Activated CD8-positive, alpha-beta memory T cell treated with anti-CD3 and anti-CD28 coated beads for 1 hour (primary cell): ENCODE measurements around the gene RASGRF2.
"Not testable (repeated sequence)": the region's sequence is repeated elsewhere in the genome, so short reads cannot be mapped to it uniquely, and the experiment has no call there.

Experiments
- DNase-seq, 2 donors: peaks; one replicate each; pipeline ENCODE4 v3.0.0-alpha.2; 2020; ENCODE audit warnings: low read depth in 1 of 2; ENCODE audit errors: extremely low read depth in 1 of 2

RASGRF2 gene

DNA sequence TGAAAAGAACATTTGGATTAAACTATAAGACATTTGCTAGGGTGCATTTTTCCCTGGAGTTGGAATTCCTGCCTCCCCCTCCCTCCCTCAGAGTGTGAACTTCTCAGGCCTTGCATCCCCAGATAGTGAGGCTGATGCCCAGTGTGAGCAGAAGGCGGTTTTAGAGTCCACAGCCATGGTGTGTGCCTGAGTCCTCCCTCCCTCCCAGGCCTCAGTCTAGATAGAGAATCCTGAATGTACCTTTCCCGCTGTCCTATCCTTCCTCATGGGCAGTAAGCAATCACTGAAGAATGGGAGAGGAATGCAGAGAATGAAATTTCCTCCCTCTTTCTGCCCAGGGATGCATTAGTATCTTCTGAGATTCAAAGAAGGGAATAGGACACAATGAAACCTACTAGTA lies 108.5 kb downstream of the RASGRF2 start:
- DNase-seq = no peak

DNA sequence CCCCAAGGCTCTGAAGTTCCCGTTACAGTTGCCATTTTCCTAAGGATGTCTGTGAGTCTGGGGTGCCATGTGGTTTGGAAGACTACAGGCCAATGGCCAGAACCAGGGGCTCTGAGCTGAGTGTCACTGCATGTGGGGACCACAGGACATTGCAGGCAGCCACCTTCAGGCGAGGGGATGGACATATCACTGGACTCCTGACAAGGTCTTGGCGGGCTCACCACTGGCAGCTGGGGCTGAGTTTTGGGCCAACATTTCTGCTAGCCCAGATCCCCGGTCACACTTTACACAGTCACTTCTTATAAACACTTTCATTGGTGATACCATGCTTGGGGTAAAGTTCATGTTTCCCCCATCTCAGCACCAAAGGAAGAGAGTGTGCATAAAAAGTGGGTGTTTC lies 109.8 kb downstream of the RASGRF2 start:
- no peak for DNase-seq

DNA sequence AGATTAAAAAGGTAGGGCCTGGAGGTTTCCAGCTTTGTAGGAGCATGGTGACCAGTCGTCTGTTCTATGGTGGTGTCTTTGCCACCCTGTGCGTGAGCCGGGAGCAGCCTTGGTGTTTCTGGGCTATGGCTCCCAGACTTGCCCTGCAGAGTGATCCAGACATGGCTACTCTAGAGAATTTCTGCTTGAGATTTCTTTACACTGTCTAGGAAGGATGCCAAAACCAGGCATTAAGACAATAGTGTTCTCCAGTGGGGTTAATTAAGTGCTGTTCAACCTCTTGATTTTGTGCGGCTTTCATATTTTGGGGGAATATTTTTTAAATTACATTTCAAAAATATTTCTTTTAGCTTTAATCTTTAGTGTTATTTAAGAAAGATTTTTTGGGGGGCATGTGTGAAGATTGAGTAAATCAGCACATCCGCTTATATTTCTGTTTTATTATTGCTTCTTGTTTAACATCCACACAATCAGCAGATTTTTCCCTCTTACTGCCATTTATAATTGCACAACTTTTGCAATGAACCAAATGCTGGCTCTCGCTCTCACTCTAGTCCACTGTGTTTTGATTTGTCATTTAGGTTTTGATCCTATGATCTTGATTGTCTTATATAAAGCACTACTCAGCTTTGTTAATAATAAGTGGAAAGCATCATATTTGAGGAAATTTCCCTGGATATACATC lies 110.5 kb downstream of the RASGRF2 start:
- no peak for DNase-seq

DNA sequence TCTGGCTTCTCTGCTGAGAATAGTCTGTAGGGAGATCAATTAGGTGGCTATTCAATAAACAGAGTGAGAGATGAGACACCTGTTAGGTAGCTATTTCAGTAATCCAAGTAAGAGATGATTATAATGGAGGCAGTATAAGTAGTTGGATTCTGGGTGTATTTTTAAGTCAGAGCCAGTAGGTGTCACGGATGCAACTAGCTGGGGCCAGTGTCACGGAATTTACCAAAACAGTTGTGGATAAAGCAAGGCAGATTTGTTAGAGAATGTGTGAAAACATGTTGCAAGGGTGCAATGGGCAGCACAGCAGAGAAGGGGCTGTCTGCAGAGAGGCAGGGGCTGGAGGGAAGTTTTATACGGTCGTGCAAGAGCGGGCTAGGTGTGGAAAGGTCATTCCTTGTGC lies 114.9 kb downstream of the RASGRF2 start:
- no peak for DNase-seq

DNA sequence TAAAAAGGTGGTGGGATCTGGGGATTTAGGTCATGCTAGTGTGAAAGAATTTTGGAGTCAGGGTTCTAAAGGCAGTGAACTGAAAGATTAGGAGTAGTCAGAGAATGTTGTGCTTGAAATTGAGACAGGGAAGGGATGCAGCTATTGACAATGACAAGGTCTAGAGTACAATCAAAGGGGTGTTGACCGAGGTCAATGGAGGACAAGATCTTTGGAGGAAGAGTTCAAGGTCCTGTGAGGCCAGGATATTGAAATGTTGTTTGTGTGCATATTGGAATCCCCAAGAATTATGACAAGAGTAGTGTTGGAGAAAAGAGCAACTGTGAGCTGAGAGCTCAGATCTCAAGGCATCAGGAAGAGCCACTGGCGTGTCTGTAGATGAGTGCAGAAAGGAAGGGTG lies 116.9 kb downstream of the RASGRF2 start:
- DNase-seq = no peak

DNA sequence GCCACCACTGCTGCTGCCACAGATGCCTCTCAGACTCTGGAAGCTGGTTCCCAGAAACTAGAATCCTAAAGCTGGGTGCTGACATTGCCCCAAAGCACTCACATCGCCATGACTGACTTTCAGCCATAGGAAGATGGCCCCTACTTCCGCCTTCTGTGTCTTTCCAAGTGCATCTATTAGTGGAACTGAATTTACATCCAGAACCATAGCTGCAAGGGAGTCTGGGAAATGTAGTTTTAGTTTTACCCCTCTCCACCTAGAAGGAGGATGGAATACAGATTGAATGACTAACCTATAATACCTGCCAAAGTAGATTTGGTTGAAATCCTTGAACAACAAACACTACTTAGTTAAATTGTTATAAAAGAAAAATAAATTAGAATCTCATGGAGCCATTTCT lies 118.8 kb downstream of the RASGRF2 start:
- no peak for DNase-seq

DNA sequence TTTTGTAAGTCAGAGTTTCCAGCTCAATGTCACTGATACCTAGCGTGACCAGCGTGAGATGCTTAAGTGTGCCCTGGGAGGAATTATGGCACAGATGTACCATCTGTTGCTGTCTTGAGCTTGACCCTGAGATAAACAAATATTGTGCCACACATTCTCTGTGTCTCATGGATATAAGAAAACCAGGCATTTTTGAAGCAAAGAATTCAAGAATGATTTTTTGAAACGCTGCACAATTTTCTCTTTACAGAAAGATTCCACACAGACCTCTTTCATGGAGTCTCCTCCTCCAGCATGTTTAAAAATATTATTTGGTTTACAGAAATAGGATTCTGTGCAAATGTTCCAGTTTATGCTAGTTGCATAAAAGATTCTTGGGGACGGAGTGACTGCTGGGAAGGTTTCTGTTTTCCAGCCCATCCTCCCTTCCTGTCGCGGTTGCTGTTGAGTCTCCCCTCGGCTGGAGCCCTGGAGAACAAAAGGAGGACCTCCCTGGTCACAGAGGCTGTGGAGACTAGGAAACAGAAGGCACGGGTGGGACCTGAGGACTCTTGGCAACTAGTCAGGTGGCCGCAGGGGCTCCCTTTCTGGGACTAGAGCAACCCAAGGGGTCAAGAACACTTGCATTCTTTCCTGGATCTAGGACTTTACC lies 120.8 kb downstream of the RASGRF2 start:
- DNase-seq = no peak

DNA sequence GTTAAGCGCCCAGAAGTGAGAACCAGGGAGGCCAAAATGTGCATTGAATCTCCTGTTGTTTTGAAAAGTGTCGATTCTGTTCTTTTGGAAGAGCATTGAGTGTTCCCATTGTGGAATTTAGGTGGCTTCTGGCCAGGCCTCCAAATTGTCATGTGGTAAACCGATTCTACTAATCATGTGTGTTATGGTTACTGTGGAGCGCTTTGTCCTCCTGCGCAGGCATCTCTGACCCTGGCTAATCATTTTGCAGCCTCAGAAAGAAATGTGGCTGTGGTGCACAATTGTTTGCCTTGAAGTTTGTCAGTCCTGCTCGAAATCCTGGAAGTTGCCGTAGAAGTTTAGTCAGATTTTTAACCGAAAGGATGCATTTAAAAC lies 121.3 kb downstream of the RASGRF2 start:
- DNase-seq = no peak

DNA sequence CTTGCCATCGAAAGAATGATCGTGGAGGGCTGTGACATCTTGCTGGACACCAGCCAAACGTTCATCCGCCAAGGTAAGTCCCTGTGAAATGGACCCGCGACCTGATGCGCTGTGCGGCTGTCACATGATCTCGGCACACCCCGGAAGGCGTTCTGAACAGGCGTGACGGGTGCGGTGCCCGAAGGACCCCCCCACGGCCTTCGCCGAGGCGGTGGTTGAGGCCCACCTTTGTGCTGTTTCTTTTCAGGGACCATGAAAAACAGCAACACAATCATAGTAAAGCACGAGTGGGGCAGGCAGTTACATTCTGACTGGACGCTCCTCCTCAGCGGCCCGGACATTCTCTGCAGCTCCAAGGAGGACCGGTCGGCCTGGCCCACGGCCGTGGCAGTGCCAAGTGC lies 126.7 kb downstream of the RASGRF2 start:
- DNase-seq = no peak

DNA sequence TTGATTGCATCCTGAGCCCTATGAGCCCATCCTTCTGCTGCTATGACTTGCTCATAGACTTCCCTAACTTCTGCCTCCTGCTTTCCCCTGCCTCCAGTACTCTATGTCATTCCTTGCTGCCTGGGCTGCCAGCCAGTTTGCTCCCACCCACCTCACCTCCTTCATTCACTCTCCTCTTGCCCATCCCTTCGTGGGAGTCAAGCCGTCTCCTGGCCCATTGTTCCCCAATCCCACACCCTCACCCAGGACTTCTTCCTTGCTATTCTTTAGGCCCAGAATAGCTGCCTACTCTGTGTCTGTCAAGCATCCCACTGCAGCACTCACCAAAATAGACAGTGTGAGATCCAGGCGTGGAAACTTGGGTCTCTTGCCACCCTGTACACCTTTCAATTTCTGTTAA lies 131.0 kb downstream of the RASGRF2 start:
- no peak for DNase-seq

DNA sequence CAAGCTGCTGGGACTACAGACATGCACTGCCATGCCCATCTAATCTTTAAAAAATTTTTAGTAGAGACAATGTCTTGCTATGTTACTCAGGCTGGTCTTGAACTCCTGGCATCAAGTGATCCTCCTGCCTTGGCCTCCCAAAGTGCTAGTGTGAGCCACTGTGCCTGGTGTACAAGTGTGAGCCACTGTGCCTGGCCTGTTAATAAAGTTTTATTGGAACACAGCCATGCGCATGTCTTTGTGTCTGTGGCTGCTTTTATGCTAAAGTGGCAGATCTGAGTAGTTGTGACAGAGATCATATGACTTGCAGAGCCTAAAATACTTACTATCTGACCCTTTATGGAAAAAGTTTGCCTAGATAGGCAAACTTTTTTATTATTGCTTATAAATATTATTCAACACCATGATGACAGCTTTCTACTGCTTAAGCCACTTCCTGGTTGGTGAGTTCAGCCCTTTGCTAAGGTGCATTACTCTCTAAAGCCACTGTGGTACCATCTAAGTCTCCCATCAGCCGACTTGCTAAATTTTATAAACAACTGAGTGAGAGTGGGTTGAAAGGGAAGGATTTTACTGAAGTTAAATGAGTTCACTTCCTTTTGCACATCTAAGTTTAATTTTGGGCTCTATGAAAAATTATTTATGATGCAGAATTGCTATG lies 133.5 kb downstream of the RASGRF2 start:
- DNase-seq = no peak

DNA sequence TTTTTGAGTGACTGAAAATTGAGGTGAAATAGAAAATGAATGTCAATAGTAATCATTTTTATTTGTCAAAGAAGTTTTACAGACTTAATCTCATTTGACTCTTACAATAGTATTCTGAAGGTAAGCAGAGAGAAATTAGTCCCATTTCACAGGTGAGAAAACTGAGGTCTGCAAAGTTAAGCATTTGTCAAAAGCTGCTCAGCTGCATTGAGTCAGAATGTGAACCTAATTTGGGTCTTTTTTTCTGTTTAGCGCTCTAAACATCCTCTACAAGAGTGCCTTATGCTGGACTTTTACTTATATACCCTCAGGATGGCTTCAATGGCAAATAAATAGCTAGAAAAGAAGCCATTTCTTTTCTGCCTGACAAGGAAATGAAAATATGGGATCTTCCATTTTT lies 135.7 kb downstream of the RASGRF2 start:
- no peak for DNase-seq

DNA sequence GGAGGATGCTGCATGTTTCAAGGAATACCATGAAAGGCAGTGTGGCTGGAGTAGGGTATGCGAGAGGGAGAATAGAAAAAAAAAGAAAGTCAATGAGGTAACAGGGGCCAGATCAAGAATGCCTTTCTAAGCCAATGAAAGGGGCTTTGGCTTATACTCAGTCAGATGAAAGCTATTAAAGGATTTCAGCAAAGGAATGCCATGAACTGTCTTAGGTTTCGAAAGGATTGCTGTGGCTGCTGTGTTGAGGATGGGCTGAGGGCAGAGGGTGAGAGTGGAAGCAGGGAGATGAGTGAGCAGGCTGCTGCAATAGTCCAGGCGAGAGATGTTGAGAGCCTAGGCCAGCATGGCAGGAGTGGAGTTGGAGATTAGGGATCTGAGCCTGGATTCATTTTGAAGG lies 137.6 kb downstream of the RASGRF2 start:
- no peak for DNase-seq

DNA sequence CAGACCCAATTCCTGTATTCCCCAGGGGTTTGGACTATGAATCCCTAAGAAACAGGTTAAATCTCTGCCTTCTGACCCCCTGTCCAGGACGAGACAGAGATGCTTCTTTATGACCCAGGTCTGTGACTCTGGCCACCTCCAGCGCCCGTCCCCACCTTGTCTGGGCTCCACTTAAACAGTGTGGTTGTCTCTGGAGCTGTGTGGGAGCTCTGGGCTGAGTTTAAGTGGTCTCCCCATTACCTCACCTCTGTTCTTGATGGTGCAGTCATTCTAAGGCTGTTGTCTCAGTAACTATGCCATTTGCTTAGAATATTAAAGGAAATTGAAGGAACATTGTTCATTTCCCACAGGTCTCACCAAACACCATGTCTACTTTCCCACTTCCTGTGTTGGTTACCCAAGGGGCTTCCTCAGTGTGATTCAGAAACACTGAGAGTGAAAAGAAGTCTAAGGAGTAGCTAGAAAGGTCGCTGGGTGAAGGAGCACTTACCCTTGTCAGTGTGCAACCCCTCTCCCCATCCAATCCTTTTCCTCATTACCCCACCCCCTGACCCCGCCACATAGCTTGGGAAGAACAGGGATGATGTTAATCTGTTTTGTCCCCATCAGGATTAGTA lies 145.2 kb downstream of the RASGRF2 start:
- no peak for DNase-seq

DNA sequence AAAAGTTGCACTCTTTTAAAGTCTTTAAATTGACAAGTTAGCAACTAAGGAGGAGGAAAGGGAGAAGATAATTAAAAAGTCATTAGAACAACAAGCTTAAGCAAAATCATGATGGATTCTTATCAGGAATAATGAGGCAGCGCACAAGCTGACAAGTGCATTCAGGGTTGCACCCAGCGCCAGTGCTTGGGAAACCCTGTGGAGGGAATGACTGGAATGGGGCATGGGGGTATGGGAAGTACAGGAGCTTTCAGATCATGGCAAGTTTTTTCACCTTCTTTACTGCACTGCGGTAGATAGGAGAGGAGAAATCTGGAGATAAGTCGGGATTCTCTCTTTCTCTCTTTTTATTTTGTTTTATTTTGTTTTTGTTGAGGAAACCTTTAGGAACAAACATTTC lies 155.1 kb downstream of the RASGRF2 start:
- no peak for DNase-seq

DNA sequence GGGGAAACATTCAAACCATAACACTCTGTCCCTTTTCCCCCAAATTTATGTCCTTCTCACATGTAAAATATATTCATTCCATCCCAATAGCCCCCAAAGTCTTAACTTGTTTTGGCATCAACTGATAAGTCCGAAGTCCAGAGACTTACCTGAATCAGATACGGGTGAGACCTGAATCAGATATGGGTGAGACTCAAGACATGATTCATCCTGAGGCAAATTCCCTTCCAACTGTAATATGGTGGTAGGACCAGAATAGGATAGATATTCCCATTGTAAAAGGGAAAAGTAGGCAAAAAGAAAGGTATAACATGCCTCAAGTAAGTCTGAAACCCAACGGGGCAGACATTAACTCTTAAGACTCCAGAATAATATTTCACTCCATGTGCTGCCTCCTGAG lies 157.4 kb downstream of the RASGRF2 start:
- no peak for DNase-seq

DNA sequence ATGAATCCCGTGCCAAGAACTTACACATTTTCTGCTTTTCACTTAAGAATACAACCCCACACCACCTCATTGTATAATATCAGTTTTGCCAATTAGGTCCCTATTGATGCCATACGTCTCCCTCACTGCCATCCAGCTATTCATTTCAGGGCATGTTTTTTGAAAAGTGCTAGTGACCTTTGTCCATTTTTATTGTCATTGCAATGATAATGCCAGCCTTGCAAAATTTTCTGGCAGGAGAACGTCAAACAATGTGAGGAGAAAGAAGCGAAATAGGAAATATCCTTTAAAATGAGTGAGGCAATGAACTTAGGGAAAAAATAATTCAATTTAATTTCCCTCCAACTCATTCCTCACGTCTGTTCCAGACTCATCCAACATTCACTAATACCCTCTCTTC lies 161.1 kb downstream of the RASGRF2 start:
- DNase-seq = no peak

DNA sequence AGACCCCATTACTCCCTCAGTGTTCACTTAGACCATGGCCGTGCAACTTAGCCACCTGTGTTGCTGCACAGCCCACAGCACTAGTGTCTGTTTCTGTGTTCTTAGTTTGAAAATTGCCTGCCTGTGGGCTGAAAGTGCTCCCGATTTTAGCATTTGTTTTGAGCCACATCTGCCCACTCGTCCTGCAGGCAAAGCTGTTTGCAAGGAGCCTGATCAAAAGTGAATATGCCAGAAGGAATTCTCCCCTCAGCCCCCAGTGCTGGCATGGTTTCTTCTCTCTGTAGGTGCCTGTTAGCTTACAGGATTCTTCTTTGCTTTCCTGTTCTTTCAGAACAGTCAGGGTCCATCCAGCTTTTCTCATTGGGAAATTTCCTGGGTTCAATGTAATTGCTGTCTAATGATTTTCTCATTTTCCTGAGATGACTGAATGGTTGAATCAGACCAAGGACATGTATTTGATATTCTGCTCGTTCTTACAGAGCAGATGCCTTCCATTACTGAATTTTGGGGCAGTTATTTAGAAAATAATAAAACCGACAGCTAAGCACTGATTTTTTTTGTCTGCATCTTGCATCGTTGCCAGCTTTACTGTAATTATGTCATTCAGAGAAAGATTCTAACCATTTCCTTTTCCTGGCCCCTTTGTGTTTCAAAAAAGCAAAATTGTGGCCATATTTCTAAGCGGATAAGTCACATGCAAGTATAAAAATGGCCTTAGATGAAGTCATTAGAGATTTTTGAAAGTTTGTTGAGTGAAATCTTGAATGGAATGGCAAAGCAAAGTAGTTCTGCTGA lies 161.9 kb downstream of the RASGRF2 start:
- DNase-seq = no peak

DNA sequence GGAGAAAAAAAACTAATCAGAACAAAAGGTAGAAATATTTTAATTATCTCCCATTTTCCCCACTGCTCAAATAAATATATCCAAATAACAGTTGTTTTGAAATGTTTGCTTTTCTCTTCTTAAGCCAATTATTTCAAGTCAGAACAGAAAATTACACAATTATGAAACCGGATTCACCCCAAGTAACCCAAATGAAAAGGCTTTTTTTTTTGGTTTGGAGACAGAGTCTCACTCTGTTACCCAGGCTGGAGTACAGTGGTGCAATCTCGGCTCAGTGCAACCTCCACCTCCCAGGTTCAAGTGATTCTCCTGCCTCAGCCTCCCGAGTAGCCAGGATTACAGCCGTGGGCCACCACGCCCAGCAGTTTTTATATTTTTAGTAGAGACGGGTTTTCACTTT lies 164.5 kb downstream of the RASGRF2 start:
- DNase-seq = not testable (repeated sequence)

DNA sequence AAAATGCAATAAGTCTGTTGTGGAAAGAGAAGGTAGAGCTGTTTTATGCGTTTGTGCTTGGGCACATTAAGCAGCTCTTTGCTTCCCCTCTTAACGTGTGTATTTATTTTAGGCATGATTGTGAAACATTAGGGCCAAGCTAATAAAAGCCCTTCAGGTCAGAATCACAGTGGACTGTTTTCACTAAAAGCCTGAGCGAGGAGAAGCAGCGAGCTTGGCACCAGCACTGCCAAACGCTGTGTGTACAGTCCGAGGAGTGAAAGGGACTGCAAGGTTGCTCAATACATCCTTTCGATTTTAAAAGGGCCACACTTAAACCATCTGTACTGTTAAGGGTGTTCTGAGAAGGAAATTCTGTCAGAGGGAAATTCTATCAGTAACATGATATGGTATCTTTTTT lies 165.8 kb downstream of the RASGRF2 start:
- DNase-seq = no peak

DNA sequence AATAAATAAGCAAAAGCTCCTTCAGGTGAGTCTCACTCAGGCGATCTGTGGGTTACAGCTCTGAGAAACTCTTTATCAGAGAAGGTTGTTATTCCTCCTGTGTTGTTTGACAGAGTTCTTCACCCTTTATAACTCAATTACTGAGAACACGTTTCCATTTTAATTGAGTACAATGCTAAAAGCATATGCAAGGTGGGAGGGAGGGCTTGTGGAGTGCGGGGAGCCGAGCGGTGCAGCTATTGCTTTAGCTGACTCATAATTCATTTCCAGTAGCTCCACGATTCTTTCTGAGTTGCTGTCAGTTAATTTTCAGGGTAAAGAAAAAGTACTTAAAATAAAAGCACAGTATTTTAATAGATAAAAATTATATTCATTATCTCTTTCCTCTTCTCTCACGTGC lies 168.3 kb downstream of the RASGRF2 start:
- DNase-seq = no peak
